Measurements from ENCODE around the gene MMP7.

Gene MMP7

GRCh38 chr11:102476069-102476468 is 54.5 kb downstream of the MMP7 start:
- H3K4me3 ChIP-seq (ENCODE audit: low read depth, low read length) = no peak overlapping the region
- TF ChIP-seq CTCF (IDR thresholded peaks at IDR 0.05; ENCODE audit: low read depth, low read length) = no peak

GRCh38 chr11:102473543-102473942 is 57.0 kb downstream of the MMP7 start:
- TF ChIP-seq CTCF (IDR thresholded peaks at IDR 0.05; ENCODE audit: low read depth, low read length) = no peak
- H3K4me3 ChIP-seq (ENCODE audit: low read depth, low read length) = no peak overlapping the region

GRCh38 chr11:102472127-102472526 is 58.4 kb downstream of the MMP7 start:
- no peak overlapping the region for H3K4me3 ChIP-seq (ENCODE audit: low read depth, low read length)
- TF ChIP-seq CTCF (IDR thresholded peaks at IDR 0.05; ENCODE audit: low read depth, low read length) = no peak

GRCh38 chr11:102471474-102471873 is 59.1 kb downstream of the MMP7 start:
- no peak for TF ChIP-seq CTCF (IDR thresholded peaks at IDR 0.05; ENCODE audit: low read depth, low read length)
- H3K4me3 ChIP-seq (ENCODE audit: low read depth, low read length) = no peak overlapping the region

All from WI38 (cell line).